ENCODE measurements around the gene PANX2.

PANX2 gene

DNA sequence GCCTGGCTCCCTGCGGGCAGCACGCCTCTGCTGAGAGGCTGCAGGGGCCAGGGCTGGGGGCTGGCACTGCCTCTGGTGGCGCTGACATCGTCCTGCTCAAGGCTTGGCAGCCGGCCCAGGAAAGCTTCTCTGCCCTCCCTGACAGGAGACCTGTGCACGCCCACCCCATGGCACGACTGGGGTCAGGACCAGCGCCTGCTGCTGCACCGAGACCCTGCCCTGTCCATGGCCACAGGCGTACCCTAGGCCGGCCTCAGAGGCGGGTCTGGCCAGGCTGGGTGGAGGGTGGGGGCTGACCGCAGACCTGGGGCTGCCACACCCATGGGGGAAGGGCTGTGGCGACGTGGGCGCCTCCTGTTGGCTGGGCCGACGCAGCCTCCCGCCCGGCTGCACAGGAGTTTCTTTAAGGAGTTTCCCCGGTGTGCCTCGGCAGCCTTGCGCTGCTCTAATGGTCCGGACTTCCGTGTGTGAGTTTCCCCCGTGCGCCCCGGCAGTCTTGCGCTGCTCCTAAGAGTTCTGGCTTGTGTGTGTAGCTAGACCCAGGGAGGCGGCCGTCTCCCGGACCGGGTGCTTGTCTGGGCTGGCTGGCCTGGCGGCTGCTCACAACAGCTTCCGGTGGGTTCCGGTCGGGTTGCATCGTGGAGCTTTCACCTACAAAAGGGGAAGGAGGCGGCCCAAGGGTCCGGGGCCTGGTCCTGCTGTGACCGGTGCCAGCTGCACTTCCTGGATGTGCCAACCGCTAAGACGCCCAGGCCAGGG is 19.8 kb downstream of the PANX2 start:
- intact Hi-C loops (cut with DNase I; ENCODE audit: low total_unique reads): no loop called here
- H3K36me3 ChIP-seq: peaks cover 7 to 26% (median 18%) of the 10 kb centered on the region in 3 donors

GRCh38 chr22:50190941-50191741 is 20.6 kb downstream of the PANX2 start:
- peak overlapping the region; percentile 39 to 51 for H3K4me3 ChIP-seq
- peaks cover 0 to 46% (median 33%) of the 10 kb centered on the region in 4 donors for H3K4me1 ChIP-seq
- peaks cover 7 to 33% (median 18%) of the 10 kb centered on the region in 3 donors for H3K36me3 ChIP-seq
- intact Hi-C loops (cut with DNase I; ENCODE audit: low total_unique reads): no loop called here
- H3K27ac ChIP-seq: peak overlapping the region; percentile 62 to 68
- no peaks in the 10 kb centered on the region for H3K27me3 ChIP-seq
- no peaks in the 10 kb centered on the region for H3K9me3 ChIP-seq
- TF ChIP-seq, protein P1, sequence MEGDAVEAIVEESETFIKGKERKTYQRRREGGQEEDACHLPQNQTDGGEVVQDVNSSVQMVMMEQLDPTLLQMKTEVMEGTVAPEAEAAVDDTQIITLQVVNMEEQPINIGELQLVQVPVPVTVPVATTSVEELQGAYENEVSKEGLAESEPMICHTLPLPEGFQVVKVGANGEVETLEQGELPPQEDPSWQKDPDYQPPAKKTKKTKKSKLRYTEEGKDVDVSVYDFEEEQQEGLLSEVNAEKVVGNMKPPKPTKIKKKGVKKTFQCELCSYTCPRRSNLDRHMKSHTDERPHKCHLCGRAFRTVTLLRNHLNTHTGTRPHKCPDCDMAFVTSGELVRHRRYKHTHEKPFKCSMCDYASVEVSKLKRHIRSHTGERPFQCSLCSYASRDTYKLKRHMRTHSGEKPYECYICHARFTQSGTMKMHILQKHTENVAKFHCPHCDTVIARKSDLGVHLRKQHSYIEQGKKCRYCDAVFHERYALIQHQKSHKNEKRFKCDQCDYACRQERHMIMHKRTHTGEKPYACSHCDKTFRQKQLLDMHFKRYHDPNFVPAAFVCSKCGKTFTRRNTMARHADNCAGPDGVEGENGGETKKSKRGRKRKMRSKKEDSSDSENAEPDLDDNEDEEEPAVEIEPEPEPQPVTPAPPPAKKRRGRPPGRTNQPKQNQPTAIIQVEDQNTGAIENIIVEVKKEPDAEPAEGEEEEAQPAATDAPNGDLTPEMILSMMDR (IDR thresholded peaks at IDR 0.05): no peak
- no peak for DNase-seq

More for the DNA sequence above, 19.8 kb downstream of the PANX2 start:
- peak; percentile 56 to 83 for DNase-seq
- TF ChIP-seq, protein P1 (IDR thresholded peaks at IDR 0.05): peak in 1 of 2 experiments; percentile 9
- Histone ChIP-seq H3K4me1 (peaks cover 0 to 47% (median 34%) of the 10 kb centered on the region in 4 donors), H3K9me3 (no peaks in the 10 kb centered on the region), H3K27ac (peak overlapping the region; percentile 62 to 68), H3K4me3 (peak overlapping the region; percentile 39 to 51), H3K27me3 (no peaks in the 10 kb centered on the region)

DNA sequence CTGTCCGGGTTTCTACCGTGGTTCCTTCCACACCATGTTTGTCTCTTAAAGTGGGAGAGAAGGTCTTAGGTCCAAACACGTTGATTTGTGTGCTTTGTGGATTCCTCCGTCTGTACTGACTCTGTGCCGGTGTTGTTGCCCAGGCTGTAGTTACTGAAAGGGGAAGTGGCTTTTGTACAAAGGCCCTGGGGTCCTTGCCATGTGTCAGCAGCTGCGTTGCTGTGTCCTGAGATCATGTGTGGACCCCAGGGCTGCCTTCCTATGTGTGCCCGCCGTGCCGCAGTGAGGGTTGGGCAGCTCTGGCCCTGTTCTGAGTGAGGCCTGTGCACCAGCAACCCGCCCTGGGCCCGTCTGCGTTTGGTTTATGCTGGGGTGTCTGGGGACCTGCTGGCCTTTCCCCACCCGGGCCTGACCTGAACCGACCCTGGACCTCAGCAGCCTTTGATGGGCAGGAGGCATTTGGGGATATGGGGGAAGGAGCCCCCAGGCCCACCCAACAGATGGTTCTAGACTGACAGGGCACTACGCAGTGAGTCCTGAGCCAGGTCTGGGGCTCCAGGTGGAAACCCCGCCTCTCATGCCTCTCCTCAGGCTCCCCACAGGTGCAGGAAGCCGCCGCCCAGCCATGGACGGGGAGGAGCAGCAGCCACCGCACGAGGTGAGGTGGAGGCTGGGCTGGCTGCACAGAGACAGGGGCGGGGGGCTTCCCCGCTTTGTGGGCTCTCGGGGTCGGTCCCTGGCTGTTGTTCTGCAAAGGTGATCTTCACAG is 22.1 kb downstream of the PANX2 start:
- no peak overlapping the region for H3K27ac ChIP-seq
- intact Hi-C loops (cut with DNase I; ENCODE audit: low total_unique reads): no loop called here
- H3K4me1 ChIP-seq: peaks cover 0 to 34% (median 23%) of the 10 kb centered on the region in 4 donors
- H3K9me3 ChIP-seq: no peaks in the 10 kb centered on the region
- H3K27me3 ChIP-seq: no peaks in the 10 kb centered on the region
- H3K36me3 ChIP-seq: peaks cover 7 to 48% (median 24%) of the 10 kb centered on the region in 3 donors
- H3K4me3 ChIP-seq: no peak overlapping the region
- no peak for DNase-seq
- TF ChIP-seq, protein P1 (IDR thresholded peaks at IDR 0.05): no peak

DNA sequence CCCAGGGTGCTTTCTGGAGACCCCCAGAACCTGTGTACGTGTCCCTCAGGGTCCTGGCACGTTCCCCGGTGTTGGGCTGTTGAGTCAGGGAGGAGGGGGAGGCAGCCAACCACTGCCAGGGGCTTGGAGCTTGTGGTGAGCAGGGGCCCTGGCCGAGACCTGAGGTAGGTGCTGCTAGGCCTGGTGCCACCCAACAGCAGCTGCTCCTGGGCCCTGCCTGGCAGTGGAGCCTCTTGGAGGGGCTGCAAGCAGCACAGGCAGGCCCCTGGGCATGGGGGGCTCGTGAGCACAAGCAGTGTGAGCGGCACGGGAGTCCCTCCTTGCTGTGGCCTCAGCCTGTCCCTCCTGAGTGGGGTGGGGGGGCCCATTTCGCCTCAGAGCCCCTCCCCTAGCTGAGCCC is 23.1 kb downstream of the PANX2 start:
- H3K36me3 ChIP-seq: peaks cover 7 to 58% (median 29%) of the 10 kb centered on the region in 3 donors

More for the DNA sequence above, 23.1 kb downstream of the PANX2 start:
- Histone ChIP-seq H3K4me3 (no peak overlapping the region), H3K27me3 (no peaks in the 10 kb centered on the region), H3K9me3 (no peaks in the 10 kb centered on the region), H3K27ac (no peak overlapping the region), H3K4me1 (peaks cover 0 to 34% (median 23%) of the 10 kb centered on the region in 4 donors)
- DNase-seq: no peak
- intact Hi-C loops (cut with DNase I; ENCODE audit: low total_unique reads): no loop called here
- TF ChIP-seq, protein P1 (IDR thresholded peaks at IDR 0.05): no peak
